ENCODE measurements around the gene CRABP1.
A peak's percentile ranks its signal among the peaks of the same experiment; 100 is the strongest.

Gene CRABP1

DNA sequence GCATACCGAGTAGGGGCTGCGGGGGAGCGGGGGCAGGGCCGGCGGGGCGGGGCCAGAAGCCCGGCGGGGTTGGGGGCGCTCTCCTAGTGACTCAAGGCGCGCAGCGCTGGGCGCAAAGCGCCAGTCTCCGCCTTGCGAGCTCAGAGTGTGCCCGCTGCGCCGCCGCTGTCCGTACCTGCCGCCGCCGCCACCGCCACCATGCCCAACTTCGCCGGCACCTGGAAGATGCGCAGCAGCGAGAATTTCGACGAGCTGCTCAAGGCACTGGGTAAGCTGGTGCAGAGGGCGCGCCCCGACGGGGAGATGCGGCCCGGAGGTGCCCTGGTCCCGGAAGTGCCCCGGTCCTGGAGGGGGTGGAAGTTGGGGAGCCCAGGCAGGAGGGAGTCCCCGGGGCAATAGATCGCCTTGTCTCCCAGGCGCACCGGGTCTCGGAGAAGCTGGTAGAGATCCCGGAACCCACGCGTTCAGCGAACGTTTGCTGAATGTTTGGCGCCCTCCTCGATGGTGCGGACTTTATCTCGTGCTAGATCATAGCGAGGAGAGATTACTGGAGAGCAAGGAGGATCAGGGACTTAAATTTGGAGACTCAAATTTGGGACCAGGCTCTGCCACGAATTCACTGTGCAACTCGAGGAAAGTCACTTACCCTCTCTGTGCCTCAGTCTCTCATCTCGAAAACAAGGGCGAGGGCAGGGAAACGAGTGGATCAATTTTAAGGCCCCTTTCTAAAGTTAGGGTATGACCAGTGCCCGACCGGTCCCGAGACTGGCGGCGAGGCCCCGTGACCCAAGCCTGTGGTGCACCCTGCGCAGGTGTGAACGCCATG lies at the start of gene CRABP1:
TSS of gene CRABP1 (plus strand) at position 123 of the 826 bp plus-strand sequence. CDS start at position 199, 76 bp downstream.
- Histone ChIP-seq H3K36me3 (replicated peaks) (no peaks in the 10 kb centered on the region), H3K4me3 (ENCODE audit: low read depth, low read length) (no peak within 1 kb of the TSS), H3K27ac (no peak within 1 kb of the TSS), H3K27me3 (replicated peaks) (peaks cover 80% of the 10 kb centered on the region)
- TF ChIP-seq, protein P1, sequence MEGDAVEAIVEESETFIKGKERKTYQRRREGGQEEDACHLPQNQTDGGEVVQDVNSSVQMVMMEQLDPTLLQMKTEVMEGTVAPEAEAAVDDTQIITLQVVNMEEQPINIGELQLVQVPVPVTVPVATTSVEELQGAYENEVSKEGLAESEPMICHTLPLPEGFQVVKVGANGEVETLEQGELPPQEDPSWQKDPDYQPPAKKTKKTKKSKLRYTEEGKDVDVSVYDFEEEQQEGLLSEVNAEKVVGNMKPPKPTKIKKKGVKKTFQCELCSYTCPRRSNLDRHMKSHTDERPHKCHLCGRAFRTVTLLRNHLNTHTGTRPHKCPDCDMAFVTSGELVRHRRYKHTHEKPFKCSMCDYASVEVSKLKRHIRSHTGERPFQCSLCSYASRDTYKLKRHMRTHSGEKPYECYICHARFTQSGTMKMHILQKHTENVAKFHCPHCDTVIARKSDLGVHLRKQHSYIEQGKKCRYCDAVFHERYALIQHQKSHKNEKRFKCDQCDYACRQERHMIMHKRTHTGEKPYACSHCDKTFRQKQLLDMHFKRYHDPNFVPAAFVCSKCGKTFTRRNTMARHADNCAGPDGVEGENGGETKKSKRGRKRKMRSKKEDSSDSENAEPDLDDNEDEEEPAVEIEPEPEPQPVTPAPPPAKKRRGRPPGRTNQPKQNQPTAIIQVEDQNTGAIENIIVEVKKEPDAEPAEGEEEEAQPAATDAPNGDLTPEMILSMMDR (IDR thresholded peaks at IDR 0.05; ENCODE audit: low read depth, low read length, missing control alignments), result no peak
- no peak for DNase-seq
- in situ Hi-C loops (cut with HindIII; ENCODE audit: low pct_ligation_motif_present, low sequenced_read_pairs), result no loop called here

DNA sequence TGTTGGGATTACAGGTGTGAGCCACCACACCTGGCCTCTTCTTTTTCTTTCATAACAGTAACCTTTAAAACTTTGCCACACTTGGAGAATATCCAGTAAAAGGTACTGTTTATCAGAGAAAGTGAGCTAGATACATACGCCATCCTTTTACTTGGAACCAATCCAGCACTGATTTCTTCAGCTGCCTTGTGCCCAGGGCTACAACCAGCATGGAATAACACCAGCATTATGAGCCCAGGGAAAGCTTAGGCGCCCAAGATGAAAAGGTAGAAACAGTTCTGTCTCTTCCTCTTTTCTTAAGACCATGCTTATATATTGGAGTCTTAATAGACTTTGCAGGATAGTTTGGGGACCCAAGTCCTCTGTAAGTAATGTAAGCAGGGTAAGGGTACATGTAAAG lies 49.1 kb upstream of the CRABP1 start:
- DNase-seq, result no peak
- in situ Hi-C loops (cut with HindIII; ENCODE audit: low pct_ligation_motif_present, low sequenced_read_pairs), result no loop called here
- H3K36me3 ChIP-seq (replicated peaks), result peaks cover 50% of the 10 kb centered on the region

DNA sequence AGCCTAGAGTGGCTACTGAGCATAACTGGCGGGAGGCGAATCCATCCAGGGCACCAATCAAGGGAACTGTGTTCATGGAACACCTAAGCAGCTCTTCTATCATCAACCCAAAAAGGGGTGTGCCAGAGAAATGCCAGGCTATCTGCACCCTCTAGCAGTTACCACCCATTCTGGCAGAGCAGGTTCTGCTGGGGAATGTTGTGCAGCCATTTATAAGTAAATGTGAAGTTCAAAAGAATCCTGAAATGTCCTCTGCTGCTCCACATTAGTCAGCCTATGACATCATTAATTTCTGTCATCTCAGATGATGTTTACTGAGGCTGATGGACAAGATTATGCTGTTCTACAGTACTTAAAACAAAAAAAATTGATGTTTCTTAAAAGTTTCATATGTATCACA lies 48.5 kb upstream of the CRABP1 start:
- TF ChIP-seq, protein P1 (IDR thresholded peaks at IDR 0.05; ENCODE audit: low read depth, low read length, missing control alignments), result no peak
- in situ Hi-C loops (cut with HindIII; ENCODE audit: low pct_ligation_motif_present, low sequenced_read_pairs), result no loop called here
- Histone ChIP-seq H3K27ac (no peak overlapping the region), H3K36me3 (replicated peaks) (peaks cover 47% of the 10 kb centered on the region), H3K27me3 (replicated peaks) (no peaks in the 10 kb centered on the region), H3K4me3 (ENCODE audit: low read depth, low read length) (no peak overlapping the region)
- DNase-seq, result no peak

More for the DNA sequence above, 49.1 kb upstream of the CRABP1 start:
- Histone ChIP-seq H3K27me3 (replicated peaks) (no peaks in the 10 kb centered on the region), H3K4me3 (ENCODE audit: low read depth, low read length) (no peak overlapping the region), H3K27ac (no peak overlapping the region)
- TF ChIP-seq, protein P1 (IDR thresholded peaks at IDR 0.05; ENCODE audit: low read depth, low read length, missing control alignments), result no peak

DNA sequence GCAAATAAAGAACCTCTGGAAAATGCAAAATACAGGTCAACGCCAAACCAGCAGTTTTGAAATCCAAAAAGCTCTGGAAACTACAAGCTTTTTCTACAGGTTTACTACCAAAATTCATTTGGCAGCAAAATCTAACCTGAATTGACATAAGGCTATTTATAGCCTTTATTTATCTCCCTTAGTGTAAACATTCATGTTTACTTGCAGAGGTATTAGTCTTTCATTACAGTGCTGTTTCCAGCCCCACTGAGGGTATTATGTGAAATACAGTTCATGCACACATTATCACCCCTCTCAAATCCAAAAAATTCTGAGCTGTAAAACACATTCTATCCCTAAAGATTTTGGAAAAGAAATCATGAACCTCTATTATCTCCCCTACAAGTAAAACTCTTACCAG lies 47.9 kb upstream of the CRABP1 start:
- TF ChIP-seq, protein P1 (IDR thresholded peaks at IDR 0.05; ENCODE audit: low read depth, low read length, missing control alignments), result no peak

DNA sequence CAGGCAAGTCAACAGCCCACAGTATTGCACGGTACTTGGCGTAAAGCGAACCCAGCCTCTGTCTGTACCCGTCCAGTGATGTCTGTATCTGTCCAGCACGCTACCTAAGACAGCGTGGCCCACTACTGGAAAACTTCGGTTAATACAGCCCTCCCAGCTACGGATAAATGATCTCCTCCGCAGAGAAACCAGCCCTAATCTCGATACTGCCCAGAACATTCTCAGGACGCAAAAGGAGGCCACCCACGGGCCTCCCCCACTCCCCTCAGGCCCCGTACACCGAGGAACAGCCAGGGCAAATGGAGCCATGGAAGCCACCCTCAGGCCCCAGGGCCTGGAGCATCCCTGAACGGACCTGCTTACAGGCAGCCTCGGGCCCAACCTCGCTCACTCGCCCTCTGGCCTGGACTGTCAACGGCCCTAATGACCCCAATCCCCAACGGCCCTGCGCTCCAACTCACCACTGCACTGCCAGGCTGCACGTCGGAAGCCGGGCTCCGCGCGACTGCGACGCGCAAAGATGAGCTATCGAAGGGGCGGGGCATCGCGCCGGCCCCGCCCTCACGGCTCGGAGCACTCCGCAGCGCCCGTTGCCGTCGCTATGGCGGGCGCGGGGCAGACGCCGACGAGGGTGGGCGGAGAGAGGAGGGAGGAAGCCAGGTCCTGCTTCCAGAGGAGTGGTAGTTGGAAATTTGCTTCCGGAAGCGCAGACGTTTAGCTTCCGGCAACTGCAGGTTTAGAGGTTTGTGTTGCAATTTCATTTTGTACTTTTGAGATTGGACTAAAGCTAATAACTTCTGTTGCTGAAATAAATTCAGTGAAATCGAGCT lies 40.8 kb upstream of the CRABP1 start, which contains the start of gene SKIC8:
TSS of gene SKIC8 (minus strand) at position 509 of the 830 bp plus-strand sequence. CDS start 3,923 bp downstream, outside the sequence.
- DNase-seq, result peak; percentile 84
- peak within 1 kb of the TSS; percentile 52 for H3K27ac ChIP-seq
- H3K4me3 ChIP-seq (ENCODE audit: low read depth, low read length), result peak within 1 kb of the TSS; percentile 100
- no peaks in the 10 kb centered on the region for H3K36me3 ChIP-seq (replicated peaks)
- in situ Hi-C loops (cut with HindIII; ENCODE audit: low pct_ligation_motif_present, low sequenced_read_pairs), result no loop called here
- TF ChIP-seq, protein P1 (IDR thresholded peaks at IDR 0.05; ENCODE audit: low read depth, low read length, missing control alignments), result peak; percentile 22
- H3K27me3 ChIP-seq (replicated peaks), result no peaks in the 10 kb centered on the region

More for the DNA sequence above, 47.9 kb upstream of the CRABP1 start:
- DNase-seq, result no peak
- Histone ChIP-seq H3K27me3 (replicated peaks) (no peaks in the 10 kb centered on the region), H3K27ac (no peak overlapping the region), H3K4me3 (ENCODE audit: low read depth, low read length) (no peak overlapping the region), H3K36me3 (replicated peaks) (peaks cover 44% of the 10 kb centered on the region)
- in situ Hi-C loops (cut with HindIII; ENCODE audit: low pct_ligation_motif_present, low sequenced_read_pairs), result no loop called here
